Lower lobe of right lung (tissue), 2 donors: Measurements from ENCODE around the gene ZNF556. TPM values are rescaled to one million over a fixed set of nuclear protein-coding genes. Genes with fewer than 3 reads are reported as not detected.

Experiments used
- ATAC-seq, 2 donors: fragments of 200-7000 bp; cut with Tn5 transposase; one replicate each; pipeline ENCODE4 v1.9.1; 2020 to 2022; ENCODE audit warnings: mild to moderate bottlenecking in 2 of 2, moderate library complexity in 2 of 2
- DNase-seq: peaks from one replicate; pipeline ENCODE4 v3.0.0-alpha.2; 2020
- H3K27ac ChIP-seq: fragments of 200-600 bp; one replicate; pipeline ENCODE4 v1.8.0; 2022
- H3K27me3 ChIP-seq: fragments of 200-600 bp; one replicate; pipeline ENCODE4 v1.8.0; 2022; ENCODE audit warnings: low read depth
- H3K36me3 ChIP-seq: fragments of 200-600 bp; one replicate; pipeline ENCODE4 v1.8.0; 2022; ENCODE audit warnings: mild to moderate bottlenecking
- H3K4me1 ChIP-seq: fragments of 200-600 bp; one replicate; pipeline ENCODE4 v1.8.0; 2022
- H3K4me3 ChIP-seq: fragments of 200-600 bp; one replicate; pipeline ENCODE4 v1.8.0; 2022; ENCODE audit warnings: mild to moderate bottlenecking
- H3K9me3 ChIP-seq: fragments of 200-600 bp; one replicate; pipeline ENCODE4 v1.8.0; 2022
- intact Hi-C: fragments of 100-400 bp; cut with DNase I; formaldehyde crosslinking; loops from one replicate; pipeline ENCODE4 v1.11.0; 2022
- total RNA-seq: library from RNA; stranded (reverse); fragmentation: NEBNext Ultra II Directional; extraction: Animal tissue kit (Norgen Biotek cat#: 25700); gene quantifications from one replicate; pipeline ENCODE4 v1.2.1, GENCODE V29; 2021
- TF ChIP-seq, protein P1 (sequence below): fragments of 200-600 bp; IDR thresholded peaks from one replicate; pipeline ENCODE4 v1.8.0; 2022; ENCODE audit warnings: antibody characterized with exemption, mild to moderate bottlenecking
- donor health status: DM: no; HTN: yes; CAD: no; lungs with severe emphysema.

The ZNF556 gene
- total RNA-seq, 1 donor from 2014 or later: not detected

DNA sequence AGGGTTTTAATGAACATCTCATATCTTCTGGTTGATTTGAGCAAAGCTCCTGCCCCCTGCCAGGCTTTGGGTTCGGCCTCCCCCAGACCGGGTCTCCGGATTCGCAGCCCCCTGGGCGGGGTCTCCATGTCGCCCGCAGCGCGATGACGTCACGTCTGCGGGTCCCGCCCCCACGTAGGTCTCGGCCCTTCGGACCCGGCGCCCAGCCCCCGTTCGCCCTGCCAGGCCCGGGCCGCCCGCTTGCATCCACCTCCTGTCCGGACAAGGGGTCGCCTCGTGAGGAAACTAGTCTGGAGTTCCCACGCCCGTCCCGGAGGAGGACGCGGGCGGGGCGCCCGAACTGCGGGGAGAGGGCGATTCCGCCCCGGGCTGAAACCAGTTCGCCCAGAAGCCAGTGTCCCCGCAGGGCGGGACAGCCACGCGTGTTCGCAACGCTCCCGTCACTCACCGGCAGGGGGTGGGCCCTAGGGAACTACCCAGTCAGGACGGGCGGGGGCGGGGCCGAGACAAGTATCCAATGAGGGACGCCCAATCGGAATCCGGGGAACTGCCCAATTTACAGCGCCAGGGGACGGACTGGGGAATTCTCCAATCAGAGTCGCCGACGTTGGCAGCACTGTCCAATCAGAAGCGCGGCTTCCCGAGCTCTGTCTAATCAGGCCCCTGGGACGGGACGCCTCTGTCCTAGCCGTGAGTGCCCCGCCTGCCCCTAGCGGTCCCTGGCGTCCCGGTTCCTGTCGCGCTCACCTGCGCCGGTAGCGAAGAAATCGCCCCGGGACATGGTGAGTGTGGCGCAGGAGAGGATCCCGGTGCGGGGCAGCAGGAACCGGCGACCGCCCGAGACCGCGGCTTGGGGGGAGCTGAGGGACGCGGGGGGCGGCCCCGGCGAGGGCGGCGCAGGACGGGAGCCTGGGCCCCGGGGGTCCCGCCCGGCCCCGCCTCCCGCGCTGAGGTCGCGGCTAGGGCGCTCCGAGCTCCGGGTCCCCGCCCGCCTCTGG lies 26.0 kb upstream of the ZNF556 start, which contains the start of gene ZNF555:
Gene ZNF555, plus strand, starts transcription at position 682 of the 998 bp plus-strand sequence. Its CDS starts 98 bp downstream, at position 780.
- peaks cover 32% of the 10 kb centered on the region for H3K9me3 ChIP-seq
- no peaks in the 10 kb centered on the region for H3K27me3 ChIP-seq
- H3K36me3 ChIP-seq: no peaks in the 10 kb centered on the region
- H3K27ac ChIP-seq: peak within 1 kb of the TSS; percentile 91
- intact Hi-C loops: no loop called here
- peak; percentile 99 for ATAC-seq
- DNase-seq: peak; percentile 100
- H3K4me1 ChIP-seq: peaks cover 17% of the 10 kb centered on the region
- peak within 1 kb of the TSS; percentile 80 for H3K4me3 ChIP-seq
- TF ChIP-seq, protein P1, sequence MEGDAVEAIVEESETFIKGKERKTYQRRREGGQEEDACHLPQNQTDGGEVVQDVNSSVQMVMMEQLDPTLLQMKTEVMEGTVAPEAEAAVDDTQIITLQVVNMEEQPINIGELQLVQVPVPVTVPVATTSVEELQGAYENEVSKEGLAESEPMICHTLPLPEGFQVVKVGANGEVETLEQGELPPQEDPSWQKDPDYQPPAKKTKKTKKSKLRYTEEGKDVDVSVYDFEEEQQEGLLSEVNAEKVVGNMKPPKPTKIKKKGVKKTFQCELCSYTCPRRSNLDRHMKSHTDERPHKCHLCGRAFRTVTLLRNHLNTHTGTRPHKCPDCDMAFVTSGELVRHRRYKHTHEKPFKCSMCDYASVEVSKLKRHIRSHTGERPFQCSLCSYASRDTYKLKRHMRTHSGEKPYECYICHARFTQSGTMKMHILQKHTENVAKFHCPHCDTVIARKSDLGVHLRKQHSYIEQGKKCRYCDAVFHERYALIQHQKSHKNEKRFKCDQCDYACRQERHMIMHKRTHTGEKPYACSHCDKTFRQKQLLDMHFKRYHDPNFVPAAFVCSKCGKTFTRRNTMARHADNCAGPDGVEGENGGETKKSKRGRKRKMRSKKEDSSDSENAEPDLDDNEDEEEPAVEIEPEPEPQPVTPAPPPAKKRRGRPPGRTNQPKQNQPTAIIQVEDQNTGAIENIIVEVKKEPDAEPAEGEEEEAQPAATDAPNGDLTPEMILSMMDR: peak; percentile 58

DNA sequence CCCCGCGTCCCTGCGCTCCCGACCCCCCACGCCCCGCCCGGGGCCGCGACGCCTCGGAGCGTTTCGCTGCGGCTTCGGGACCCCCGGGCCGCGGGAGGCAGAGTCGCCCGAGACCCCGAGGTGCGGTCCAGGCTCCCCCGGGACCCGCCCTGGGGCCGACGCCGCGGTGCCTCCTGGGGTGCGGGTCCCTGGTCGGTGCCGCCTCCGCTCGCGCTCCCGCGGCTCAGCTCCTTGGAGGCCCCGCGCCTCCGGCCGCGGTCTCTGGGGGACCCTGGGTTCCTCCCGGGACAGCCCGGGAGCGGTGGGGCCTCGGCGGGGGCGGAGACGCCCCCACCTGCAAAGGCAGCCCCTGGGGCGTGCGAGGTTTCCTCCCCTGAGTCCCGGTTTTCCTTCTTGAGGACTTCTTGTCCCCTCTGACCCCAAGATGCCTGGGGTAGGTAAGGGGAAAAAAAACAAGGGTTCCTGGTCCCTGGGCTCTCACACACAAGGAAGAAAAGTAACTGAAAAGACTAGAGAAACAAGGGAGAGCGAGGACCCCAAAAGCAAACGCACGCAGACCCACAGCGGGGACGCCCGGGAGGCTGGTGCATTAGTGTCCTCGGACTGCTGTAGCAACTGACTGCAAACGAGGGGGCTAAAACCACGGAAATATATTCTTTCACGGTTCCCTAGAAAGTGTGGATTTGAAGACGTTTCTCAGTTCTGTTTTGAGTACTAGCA lies 25.1 kb upstream of the ZNF556 start:
- ATAC-seq (peak in 1 of 2 donors; percentile 3), DNase-seq (no peak)
- intact Hi-C loops: no loop called here
- Histone ChIP-seq H3K36me3 (no peaks in the 10 kb centered on the region), H3K27me3 (no peaks in the 10 kb centered on the region), H3K4me3 (peak overlapping the region; percentile 80), H3K9me3 (peaks cover 28% of the 10 kb centered on the region), H3K27ac (peak overlapping the region; percentile 91), H3K4me1 (peaks cover 17% of the 10 kb centered on the region)
- TF ChIP-seq, protein P1: no peak

DNA sequence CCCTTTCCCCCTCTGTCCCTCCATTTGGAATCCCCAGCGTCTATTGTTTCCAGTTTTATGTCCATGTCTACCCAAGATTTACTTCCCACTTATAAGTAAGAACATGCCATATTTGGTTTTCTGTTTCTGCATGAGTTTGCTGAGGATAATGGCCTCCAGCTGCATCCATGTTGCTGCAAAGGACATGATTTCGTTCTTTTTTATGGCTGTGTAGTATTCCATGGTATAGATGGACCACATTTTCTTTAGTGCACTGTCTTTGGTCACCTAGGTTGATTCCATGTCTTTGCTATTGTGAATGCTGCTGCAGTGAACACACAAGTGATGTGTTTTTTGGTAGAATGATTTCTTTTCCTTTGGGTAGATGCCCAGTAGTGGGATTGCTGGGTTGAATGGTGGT lies 22.0 kb upstream of the ZNF556 start:
- intact Hi-C loops: no loop called here
- DNase-seq: no peak
- no peak overlapping the region for H3K27ac ChIP-seq
- H3K4me3 ChIP-seq: no peak overlapping the region
- H3K27me3 ChIP-seq: no peaks in the 10 kb centered on the region
- H3K4me1 ChIP-seq: peaks cover 17% of the 10 kb centered on the region
- ATAC-seq: no peak
- H3K9me3 ChIP-seq: peaks cover 20% of the 10 kb centered on the region
- no peaks in the 10 kb centered on the region for H3K36me3 ChIP-seq
- TF ChIP-seq, protein P1: no peak

DNA sequence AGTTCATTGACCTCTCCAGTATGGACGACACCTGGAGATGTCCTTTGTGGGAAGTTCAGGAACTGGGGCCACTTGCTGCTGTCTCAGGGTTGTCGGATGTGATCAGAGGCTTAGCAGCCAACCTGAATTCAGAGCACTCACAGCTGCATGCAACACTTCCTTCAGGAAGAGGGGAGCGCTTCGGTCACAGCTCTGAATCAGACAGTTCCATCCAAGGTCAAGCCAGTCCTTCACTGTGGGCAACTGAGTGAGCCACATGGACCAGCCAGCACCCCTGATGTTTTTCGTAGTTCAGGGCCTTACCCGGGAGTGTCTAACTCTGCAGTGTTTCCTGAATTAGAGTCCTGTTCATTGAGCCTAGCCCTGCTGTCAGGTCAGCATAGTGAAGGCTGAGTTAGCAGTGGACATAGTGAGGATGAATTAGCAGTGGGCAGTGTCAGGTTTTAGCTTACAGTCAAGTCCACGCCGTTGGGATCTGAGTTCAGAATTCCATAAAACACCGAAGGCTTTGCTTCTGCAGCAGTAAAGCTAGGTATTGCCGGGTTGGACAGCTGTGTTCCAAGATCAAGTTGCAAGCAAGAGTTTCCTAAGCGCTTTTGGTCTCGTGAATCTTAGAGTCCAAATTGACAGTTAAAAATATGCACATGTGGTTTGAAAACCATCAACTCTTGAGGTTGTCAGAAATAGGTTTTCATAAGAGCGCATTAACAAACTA lies 20.8 kb upstream of the ZNF556 start:
- TF ChIP-seq, protein P1: no peak
- H3K4me1 ChIP-seq: peaks cover 11% of the 10 kb centered on the region
- ATAC-seq: no peak
- peaks cover 9% of the 10 kb centered on the region for H3K36me3 ChIP-seq
- no peaks in the 10 kb centered on the region for H3K27me3 ChIP-seq
- intact Hi-C loops: no loop called here
- H3K9me3 ChIP-seq: peaks cover 29% of the 10 kb centered on the region
- H3K27ac ChIP-seq: no peak overlapping the region
- H3K4me3 ChIP-seq: no peak overlapping the region
- DNase-seq: no peak

DNA sequence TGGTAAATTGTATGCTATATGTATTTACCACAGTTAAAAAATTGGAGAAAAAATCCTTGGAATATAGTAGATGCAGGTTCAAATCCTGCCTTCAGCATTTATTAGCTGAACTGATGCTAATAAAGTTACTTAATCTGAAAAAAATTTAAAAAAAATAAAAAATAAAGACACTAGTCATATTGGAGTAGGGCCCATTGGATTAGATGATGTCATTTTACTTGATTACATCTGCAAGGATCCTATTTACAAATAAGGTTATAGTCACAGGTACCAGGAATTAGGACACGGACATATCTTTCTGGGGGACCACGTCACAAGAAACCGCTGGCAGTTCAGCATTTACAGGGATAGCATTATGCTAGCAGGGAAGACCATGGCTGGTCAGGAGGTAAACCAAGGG lies 19.6 kb upstream of the ZNF556 start:
- intact Hi-C loops: no loop called here
- peaks cover 8% of the 10 kb centered on the region for H3K4me1 ChIP-seq
- peaks cover 41% of the 10 kb centered on the region for H3K9me3 ChIP-seq
- H3K36me3 ChIP-seq: peaks cover 20% of the 10 kb centered on the region
- H3K27ac ChIP-seq: no peak overlapping the region
- no peaks in the 10 kb centered on the region for H3K27me3 ChIP-seq
- DNase-seq: no peak
- ATAC-seq: no peak
- no peak overlapping the region for H3K4me3 ChIP-seq
- TF ChIP-seq, protein P1: no peak
